GM10266 (cell line): ENCODE measurements around the gene FSTL4.

Experiments used
- DNase-seq: peaks from one replicate; pipeline ENCODE4 v3.0.0; 2012; ENCODE audit errors: extremely low spot score
- CTCF ChIP-seq: IDR thresholded peaks from 2 replicates; pipeline ENCODE4 v1.5.1; 2012; ENCODE audit warnings: mild to moderate bottlenecking, low read depth; ENCODE audit not compliant: control insufficient read depth, insufficient read depth; ENCODE audit errors: missing control alignments

Gene FSTL4

GRCh38 chr5:133637206-133637605, 24.9 kb upstream of the FSTL4 start:
- no peak for DNase-seq
- no peak for TF ChIP-seq CTCF

- no peak for TF ChIP-seq CTCF
- no peak for DNase-seq
These were observed 22.7 kb upstream of the FSTL4 start for GRCh38 chr5:133635051-133635450.

- DNase-seq, result no peak
- TF ChIP-seq CTCF, result no peak
These were observed 14.8 kb upstream of the FSTL4 start for GRCh38 chr5:133627180-133627579.

- DNase-seq, result no peak
- no peak for TF ChIP-seq CTCF
These were observed 12.0 kb upstream of the FSTL4 start for GRCh38 chr5:133624316-133624715.

GRCh38 chr5:133618141-133618540, 5.8 kb upstream of the FSTL4 start:
- DNase-seq, result no peak
- TF ChIP-seq CTCF, result no peak

GRCh38 chr5:133613743-133614142, 1.4 kb upstream of the FSTL4 start:
- no peak for TF ChIP-seq CTCF
- DNase-seq, result no peak

GRCh38 chr5:133613184-133613583, 843 bp upstream of the FSTL4 start:
- TF ChIP-seq CTCF, result no peak
- no peak for DNase-seq
